ENCODE results near the gene NVL. TPM values are rescaled to one million over a fixed set of nuclear protein-coding genes. Genes with fewer than 3 reads are reported as not detected.

The NVL gene
- total and polyA plus RNA-seq, 10 of the 15 experiments (the other 5 are each of a cell fraction or from before 2014, with no cell fraction given): 20.3 to 49.6 (median 35.2) TPM

GRCh38 chr1:224273641-224274040, 56.3 kb downstream of the NVL start:
- 100% methylated on average over 2 of the region's 2 CpGs for WGBS (ENCODE audit: insufficient coverage, insufficient replicate concordance, low lambda C conversion rate, missing lambda C conversion rate)

More at GRCh38 chr1:224273641-224274040, 56.3 kb downstream of the NVL start:
- BruUV-seq (replicated peaks): no TSS peak
- TF ChIP-seq, protein P1, sequence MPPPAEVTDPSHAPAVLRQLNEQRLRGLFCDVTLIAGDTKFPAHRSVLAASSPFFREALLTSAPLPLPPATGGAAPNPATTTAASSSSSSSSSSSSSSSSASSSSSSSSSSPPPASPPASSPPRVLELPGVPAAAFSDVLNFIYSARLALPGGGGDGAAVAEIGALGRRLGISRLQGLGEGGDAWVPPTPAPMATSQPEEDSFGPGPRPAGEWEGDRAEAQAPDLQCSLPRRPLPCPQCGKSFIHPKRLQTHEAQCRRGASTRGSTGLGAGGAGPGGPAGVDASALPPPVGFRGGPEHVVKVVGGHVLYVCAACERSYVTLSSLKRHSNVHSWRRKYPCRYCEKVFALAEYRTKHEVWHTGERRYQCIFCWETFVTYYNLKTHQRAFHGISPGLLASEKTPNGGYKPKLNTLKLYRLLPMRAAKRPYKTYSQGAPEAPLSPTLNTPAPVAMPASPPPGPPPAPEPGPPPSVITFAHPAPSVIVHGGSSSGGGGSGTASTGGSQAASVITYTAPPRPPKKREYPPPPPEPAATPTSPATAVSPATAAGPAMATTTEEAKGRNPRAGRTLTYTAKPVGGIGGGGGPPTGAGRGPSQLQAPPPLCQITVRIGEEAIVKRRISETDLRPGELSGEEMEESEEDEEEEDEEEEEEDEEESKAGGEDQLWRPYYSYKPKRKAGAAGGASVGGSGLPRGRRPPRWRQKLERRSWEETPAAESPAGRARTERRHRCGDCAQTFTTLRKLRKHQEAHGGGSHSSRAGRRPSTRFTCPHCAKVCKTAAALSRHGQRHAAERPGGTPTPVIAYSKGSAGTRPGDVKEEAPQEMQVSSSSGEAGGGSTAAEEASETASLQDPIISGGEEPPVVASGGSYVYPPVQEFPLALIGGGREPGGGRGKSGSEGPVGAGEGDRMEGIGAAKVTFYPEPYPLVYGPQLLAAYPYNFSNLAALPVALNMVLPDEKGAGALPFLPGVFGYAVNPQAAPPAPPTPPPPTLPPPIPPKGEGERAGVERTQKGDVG (CRISPR knock-in tag; IDR thresholded peaks at IDR 0.05): no peak
- TF ChIP-seq WRNIP1 (IDR thresholded peaks at IDR 0.05; ENCODE audit: borderline replicate concordance, low read depth, low read length): no peak
- TF ChIP-seq JUNB (IDR thresholded peaks at IDR 0.05): no peak
- TF ChIP-seq, protein P2, sequence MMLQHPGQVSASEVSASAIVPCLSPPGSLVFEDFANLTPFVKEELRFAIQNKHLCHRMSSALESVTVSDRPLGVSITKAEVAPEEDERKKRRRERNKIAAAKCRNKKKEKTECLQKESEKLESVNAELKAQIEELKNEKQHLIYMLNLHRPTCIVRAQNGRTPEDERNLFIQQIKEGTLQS (IDR thresholded peaks at IDR 0.05; ENCODE audit: borderline replicate concordance, extremely low read depth, low read depth, low read length): no peak
- no peak for TF ChIP-seq REST (IDR thresholded peaks at IDR 0.05; ENCODE audit: low read depth, low read length)
- no peak for TF ChIP-seq MEF2A (IDR thresholded peaks at IDR 0.05; ENCODE audit: insufficient read depth, low read depth, low read length)
- no peak for TF ChIP-seq CBX5 (IDR thresholded peaks at IDR 0.05; ENCODE audit: low read depth)
- TF ChIP-seq YBX1 (IDR thresholded peaks at IDR 0.05): no peak
- no peak for TF ChIP-seq EED (IDR thresholded peaks at IDR 0.05; ENCODE audit: low read depth)
- no peak for TF ChIP-seq HDAC6 (IDR thresholded peaks at IDR 0.05; ENCODE audit: unreplicated experiment)
- TF ChIP-seq POLR2AphosphoS2 (IDR thresholded peaks at IDR 0.05; ENCODE audit: low read depth, low read length): no peak
- TF ChIP-seq RAD21 (IDR thresholded peaks at IDR 0.05; ENCODE audit: insufficient read depth, low read depth, low read length): no peak
- TF ChIP-seq, protein P3, sequence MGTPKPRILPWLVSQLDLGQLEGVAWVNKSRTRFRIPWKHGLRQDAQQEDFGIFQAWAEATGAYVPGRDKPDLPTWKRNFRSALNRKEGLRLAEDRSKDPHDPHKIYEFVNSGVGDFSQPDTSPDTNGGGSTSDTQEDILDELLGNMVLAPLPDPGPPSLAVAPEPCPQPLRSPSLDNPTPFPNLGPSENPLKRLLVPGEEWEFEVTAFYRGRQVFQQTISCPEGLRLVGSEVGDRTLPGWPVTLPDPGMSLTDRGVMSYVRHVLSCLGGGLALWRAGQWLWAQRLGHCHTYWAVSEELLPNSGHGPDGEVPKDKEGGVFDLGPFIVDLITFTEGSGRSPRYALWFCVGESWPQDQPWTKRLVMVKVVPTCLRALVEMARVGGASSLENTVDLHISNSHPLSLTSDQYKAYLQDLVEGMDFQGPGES (IDR thresholded peaks at IDR 0.05): no peak
- TF ChIP-seq MEF2B (IDR thresholded peaks at IDR 0.05; ENCODE audit: partially characterized antibody, poor library complexity, severe bottlenecking): no peak
- no peak for TF ChIP-seq ESRRA (IDR thresholded peaks at IDR 0.05; ENCODE audit: low read length)
- Histone ChIP-seq H3K79me2 (ENCODE audit: control insufficient read depth, insufficient read depth, low read length) (no peaks in the 10 kb centered on the region), H3K36me3 (ENCODE audit: control insufficient read depth in 2 of 2, insufficient read depth in 2 of 2, low read length in 1 of 2) (peaks cover 1 to 3% of the 10 kb centered on the region in 2 experiments; a peak in 1 of 4 replicates), H4K20me1 (ENCODE audit: control insufficient read depth, insufficient read depth) (no peaks in the 10 kb centered on the region), H3K9me3 (replicated peaks; ENCODE audit: control insufficient read depth, insufficient read depth, low read length) (no peaks in the 10 kb centered on the region), H3K4me2 (ENCODE audit: control insufficient read depth, insufficient read depth) (no peak overlapping the region), H3K4me3 (no peak overlapping the region), H3K4me1 (ENCODE audit: control insufficient read depth, insufficient read depth, low read length) (peaks cover under 1% of the 10 kb centered on the region; the same call in 1 of the 2 replicates), H3K9ac (ENCODE audit: control insufficient read depth, insufficient read depth, low read length) (no peak overlapping the region), H3K27me3 (replicated peaks in 1 of 2; ENCODE audit: control insufficient read depth in 2 of 2, insufficient read depth in 2 of 2, low read length in 1 of 2) (no peaks in the 10 kb centered on the region), H3K27ac (ENCODE audit: control insufficient read depth, insufficient read depth) (no peak overlapping the region), H2AFZ (ENCODE audit: control insufficient read depth, low read depth, low read length) (no peak overlapping the region)
- intact Hi-C loops (cut with micrococcal nuclease; ENCODE audit: unreplicated experiment): no loop called here
- POLR2A ChIA-PET: no interaction called here
- FAIRE-seq (no peak), DNase-seq (ENCODE audit: low read depth, low spot score) (no peak), ATAC-seq (no peak)
- SMC1A ChIA-PET (ENCODE audit: uncharacterized antibody, unreplicated experiment): interaction anchor here (0.6 kb wide), 1 partner anchor 420 kb away, joined by 3 read pairs; no protein-coding TSS in a partner anchor
- in situ Hi-C loops (cut with MboI): no loop called here
- RAD21 ChIA-PET (ENCODE audit: unreplicated experiment): no interaction called here
- CTCF ChIA-PET: no interaction called here
